GM06990 (cell line): Measurements from ENCODE around the gene TENM4.
"Not testable (repeated sequence)": the region's sequence is repeated elsewhere in the genome, so short reads cannot be mapped to it uniquely, and the experiment has no call there.

Experiments used
- DNase-seq: peaks from one replicate; pipeline ENCODE4 v3.0.0-alpha.2; 2011; ENCODE audit not compliant: insufficient read length; ENCODE audit errors: extremely low read depth
- H3K27me3 ChIP-seq: replicated peaks from 2 replicates; pipeline ENCODE4 v1.6.0; 2011; ENCODE audit warnings: low read length; ENCODE audit not compliant: control insufficient read depth, insufficient read depth
- H3K36me3 ChIP-seq: 2 replicates; pipeline ENCODE4 v1.5.1; 2011; ENCODE audit warnings: low read length; ENCODE audit not compliant: control insufficient read depth, insufficient read depth
- H3K4me3 ChIP-seq: replicated peaks from 2 replicates; pipeline ENCODE4 v1.5.1; 2011; ENCODE audit warnings: low read depth, mild to moderate bottlenecking, control low read depth, low read length
- CTCF ChIP-seq: IDR thresholded peaks from 2 replicates; pipeline ENCODE4 v1.5.1; 2011; ENCODE audit warnings: low read length, control low read depth, mild to moderate bottlenecking, inconsistent platforms; ENCODE audit not compliant: insufficient read depth, poor library complexity, severe bottlenecking

TENM4 gene

GRCh38 chr11:78642979-78643675 lies 797.7 kb downstream of the TENM4 start:
- Histone ChIP-seq H3K27me3 (no peaks in the 10 kb centered on the region), H3K4me3 (no peak overlapping the region), H3K36me3 (no peaks in the 10 kb centered on the region)
- no peak for TF ChIP-seq CTCF
- no peak for DNase-seq

GRCh38 chr11:78641541-78641940 lies 799.3 kb downstream of the TENM4 start:
- Histone ChIP-seq H3K27me3 (no peaks in the 10 kb centered on the region), H3K4me3 (no peak overlapping the region), H3K36me3 (no peaks in the 10 kb centered on the region)
- DNase-seq: no peak
- no peak for TF ChIP-seq CTCF

DNA sequence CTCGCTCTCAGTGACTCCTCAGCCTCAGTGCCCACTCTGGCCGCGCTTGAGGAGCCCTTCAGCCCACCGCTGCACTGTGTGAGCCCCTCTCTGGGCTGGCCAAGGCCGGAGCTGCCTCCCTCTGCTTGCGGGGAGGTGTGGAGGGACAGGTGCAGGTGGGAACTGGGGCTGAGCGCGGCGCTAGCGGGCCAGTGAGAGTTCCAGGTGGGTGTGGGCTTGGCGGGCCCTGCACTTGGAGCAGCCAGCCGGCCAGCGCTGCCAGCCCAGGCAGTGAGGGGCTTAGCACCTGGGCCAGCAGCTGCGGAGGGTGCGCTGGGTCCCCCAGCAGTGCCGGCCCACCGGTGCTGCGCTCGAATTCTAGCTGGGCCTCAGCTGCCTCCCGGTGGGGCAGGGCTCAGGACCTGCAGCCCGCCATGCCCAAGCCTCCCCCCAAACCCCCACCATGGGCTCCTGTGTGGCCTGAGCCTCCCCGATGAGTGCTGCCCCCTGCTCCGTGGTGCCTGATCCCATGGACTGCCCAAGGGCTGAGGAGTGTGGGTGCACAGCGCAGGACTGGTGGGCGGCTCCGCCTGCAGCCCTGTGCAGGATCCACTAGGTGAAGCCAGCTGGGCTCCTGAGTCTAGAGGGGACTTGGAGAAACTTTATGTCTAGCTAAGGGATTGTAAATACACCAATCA lies 802.0 kb downstream of the TENM4 start:
- Histone ChIP-seq H3K4me3 (no peak overlapping the region), H3K27me3 (no peaks in the 10 kb centered on the region), H3K36me3 (no peaks in the 10 kb centered on the region)
- TF ChIP-seq CTCF: no peak
- DNase-seq: no peak

- H3K27me3 ChIP-seq, H3K36me3 ChIP-seq, H3K4me3 ChIP-seq, DNase-seq: not testable (repeated sequence)
Observed at GRCh38 chr11:78637527-78637926, 803.3 kb downstream of the TENM4 start.

GRCh38 chr11:78635814-78636506 lies 804.9 kb downstream of the TENM4 start:
- TF ChIP-seq CTCF: no peak
- H3K4me3 ChIP-seq: no peak overlapping the region
- DNase-seq: no peak
- H3K27me3 ChIP-seq: 0 out of 2 replicates have a peak, but pooled peaks cover 2% of the 10 kb centered on the region
- H3K36me3 ChIP-seq: no peaks in the 10 kb centered on the region
